Measurements from ENCODE around the gene CFAP53.

DNA sequence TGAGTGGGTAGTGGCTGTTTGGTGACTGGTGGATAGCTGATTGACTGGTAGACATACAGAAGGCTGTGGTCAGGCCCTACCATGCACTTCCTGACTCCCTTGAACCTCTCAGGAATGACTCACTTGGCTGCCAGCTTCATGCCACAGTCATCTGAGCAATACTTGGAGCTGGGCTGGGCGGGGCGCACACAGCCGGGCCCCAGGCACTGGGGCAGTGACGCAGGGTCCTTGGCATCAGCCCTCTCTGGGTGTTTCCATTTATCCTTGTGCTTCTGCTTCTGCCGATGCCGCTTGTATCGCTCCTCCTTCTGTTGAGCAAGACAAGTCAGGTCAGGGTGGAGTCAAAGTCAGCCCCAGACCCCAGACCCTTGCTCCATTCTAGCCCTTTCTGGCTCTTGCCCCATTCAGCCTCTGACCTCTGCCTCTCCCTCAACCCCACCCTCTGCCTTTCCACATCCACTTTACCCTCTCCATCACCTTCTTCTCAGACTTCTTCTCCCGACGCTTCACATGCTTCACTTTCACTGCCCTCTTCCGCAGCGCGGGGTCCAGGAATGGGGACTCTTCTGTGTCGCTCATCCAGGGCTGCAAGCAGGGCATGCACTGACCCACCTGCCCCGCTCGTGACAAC is 18.1 kb upstream of the CFAP53 start:
- TF ChIP-seq, protein P1, sequence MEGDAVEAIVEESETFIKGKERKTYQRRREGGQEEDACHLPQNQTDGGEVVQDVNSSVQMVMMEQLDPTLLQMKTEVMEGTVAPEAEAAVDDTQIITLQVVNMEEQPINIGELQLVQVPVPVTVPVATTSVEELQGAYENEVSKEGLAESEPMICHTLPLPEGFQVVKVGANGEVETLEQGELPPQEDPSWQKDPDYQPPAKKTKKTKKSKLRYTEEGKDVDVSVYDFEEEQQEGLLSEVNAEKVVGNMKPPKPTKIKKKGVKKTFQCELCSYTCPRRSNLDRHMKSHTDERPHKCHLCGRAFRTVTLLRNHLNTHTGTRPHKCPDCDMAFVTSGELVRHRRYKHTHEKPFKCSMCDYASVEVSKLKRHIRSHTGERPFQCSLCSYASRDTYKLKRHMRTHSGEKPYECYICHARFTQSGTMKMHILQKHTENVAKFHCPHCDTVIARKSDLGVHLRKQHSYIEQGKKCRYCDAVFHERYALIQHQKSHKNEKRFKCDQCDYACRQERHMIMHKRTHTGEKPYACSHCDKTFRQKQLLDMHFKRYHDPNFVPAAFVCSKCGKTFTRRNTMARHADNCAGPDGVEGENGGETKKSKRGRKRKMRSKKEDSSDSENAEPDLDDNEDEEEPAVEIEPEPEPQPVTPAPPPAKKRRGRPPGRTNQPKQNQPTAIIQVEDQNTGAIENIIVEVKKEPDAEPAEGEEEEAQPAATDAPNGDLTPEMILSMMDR (conservative IDR thresholded peaks at IDR 0.05; ENCODE audit: low read length): no peak
- no peak for TF ChIP-seq EZH2phosphoT487 (IDR thresholded peaks at IDR 0.05; ENCODE audit: borderline replicate concordance, low read depth, low read length)
